WERI-Rb-1 (cell line): Measurements from ENCODE around the gene BCR.

Experiments
- DNase-seq: peaks from one replicate; pipeline ENCODE4 v3.0.0-alpha.2; 2020
- H3K27ac ChIP-seq: fragments of 250-450 bp; sonication (Bioruptor Pico); 2 replicates; pipeline ENCODE4 v1.5.1; 2020; ENCODE audit warnings: mild to moderate bottlenecking, moderate library complexity
- H3K27me3 ChIP-seq: fragments of 250-450 bp; sonication (Bioruptor Pico); 2 replicates; pipeline ENCODE4 v1.5.1; 2021; ENCODE audit warnings: mild to moderate bottlenecking, low read depth, moderate library complexity; ENCODE audit not compliant: insufficient read depth, severe bottlenecking
- H3K36me3 ChIP-seq: fragments of 250-450 bp; sonication (Bioruptor Pico); 2 replicates; pipeline ENCODE4 v1.5.1; 2020; ENCODE audit warnings: mild to moderate bottlenecking, moderate library complexity
- H3K4me3 ChIP-seq: 2 replicates; pipeline ENCODE4 v1.5.1; 2011; ENCODE audit warnings: low read depth, mild to moderate bottlenecking, control low read depth, low read length
- H3K9me3 ChIP-seq: fragments of 250-450 bp; sonication (Bioruptor Pico); 2 replicates; pipeline ENCODE4 v1.5.1; 2021; ENCODE audit warnings: mild to moderate bottlenecking, moderate library complexity; ENCODE audit not compliant: severe bottlenecking
- TF ChIP-seq, protein P1 (sequence below): IDR thresholded peaks from 2 replicates; pipeline ENCODE4 v1.5.1; 2011; ENCODE audit warnings: low read depth, mild to moderate bottlenecking, control low read depth, inconsistent platforms, low read length

The BCR gene

DNA sequence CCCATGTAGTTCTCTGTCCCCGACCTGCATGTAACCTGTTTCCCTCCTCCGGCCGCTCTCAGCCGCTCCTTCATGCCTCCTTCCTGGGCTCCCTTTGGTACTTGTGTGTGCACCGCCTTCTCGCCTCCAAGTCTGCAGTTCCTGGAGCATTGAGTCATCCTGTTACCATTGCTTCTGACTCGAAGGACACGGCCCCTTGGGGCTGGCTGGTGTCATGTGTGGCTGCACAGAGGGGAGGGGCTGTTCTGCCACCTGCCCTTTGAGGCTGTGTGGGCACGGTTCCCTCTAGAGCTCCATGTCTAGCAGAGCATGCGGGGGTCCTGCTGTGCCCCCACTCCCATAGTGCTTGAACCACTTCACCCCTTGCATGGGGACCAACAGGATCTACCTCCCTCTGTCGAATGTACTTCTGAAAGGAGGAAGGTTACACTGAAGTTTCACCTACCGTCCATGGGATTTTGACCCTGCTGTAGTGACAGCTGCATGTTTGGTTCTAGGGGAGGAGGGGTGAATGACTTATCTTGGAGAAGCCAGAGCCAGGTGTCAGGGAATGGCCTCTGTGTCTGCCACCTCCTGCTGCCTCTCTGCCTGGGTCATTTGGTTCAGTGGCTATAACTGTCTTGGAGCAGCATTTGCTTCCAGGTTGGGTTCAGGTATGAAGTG is 39.6 kb downstream of the BCR start:
- H3K27ac ChIP-seq, result no peak overlapping the region
- TF ChIP-seq, protein P1, sequence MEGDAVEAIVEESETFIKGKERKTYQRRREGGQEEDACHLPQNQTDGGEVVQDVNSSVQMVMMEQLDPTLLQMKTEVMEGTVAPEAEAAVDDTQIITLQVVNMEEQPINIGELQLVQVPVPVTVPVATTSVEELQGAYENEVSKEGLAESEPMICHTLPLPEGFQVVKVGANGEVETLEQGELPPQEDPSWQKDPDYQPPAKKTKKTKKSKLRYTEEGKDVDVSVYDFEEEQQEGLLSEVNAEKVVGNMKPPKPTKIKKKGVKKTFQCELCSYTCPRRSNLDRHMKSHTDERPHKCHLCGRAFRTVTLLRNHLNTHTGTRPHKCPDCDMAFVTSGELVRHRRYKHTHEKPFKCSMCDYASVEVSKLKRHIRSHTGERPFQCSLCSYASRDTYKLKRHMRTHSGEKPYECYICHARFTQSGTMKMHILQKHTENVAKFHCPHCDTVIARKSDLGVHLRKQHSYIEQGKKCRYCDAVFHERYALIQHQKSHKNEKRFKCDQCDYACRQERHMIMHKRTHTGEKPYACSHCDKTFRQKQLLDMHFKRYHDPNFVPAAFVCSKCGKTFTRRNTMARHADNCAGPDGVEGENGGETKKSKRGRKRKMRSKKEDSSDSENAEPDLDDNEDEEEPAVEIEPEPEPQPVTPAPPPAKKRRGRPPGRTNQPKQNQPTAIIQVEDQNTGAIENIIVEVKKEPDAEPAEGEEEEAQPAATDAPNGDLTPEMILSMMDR, result no peak
- DNase-seq, result peak; percentile 24

DNA sequence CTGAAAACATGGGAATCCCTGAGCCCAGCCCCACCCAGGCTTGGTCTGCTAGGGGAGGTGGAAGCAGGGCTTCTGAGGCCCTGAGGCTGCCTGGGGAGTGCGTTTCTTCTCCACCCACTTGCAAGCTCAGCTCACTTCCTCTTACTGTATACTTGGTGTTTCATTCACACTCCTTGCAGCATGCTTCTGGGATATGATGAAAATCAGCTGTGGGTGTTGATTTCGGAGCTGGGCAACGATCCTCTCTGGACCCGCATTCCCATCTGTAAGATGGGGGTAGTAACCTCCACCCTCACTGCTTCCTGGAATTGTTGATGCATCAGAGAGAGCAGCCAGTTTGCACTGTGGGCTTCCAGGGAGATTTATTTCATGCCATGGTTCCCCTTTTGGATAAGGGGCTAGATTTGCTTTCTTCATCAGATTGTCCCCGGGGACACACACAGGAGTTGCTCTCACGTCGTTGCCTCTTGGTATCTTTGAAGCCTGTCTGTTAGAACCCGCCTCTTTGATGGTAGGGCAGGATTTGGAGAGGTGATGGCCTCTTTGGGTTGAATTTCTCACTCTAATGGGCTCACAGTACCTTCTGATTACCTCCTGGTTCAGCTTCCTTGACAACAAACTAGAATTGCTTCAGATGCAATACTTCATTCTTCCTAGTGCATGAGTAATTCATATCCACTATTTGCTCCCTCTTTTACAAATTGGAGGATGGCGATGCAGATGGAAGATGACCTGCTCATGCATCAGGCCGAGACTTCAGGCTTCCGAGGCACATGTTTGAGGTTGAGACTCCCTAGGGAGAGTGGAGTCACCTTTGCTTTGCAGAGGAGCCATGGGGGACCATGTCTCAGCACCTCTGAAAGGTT is 40.4 kb downstream of the BCR start:
- peaks cover 5% of the 10 kb centered on the region; the same call in 1 of the 2 replicates for H3K36me3 ChIP-seq
- DNase-seq, result no peak

More for the DNA sequence above, 39.6 kb downstream of the BCR start:
- no peaks in the 10 kb centered on the region for H3K9me3 ChIP-seq
- H3K4me3 ChIP-seq, result no peak overlapping the region
- peaks cover 3% of the 10 kb centered on the region; the same call in 1 of the 2 replicates for H3K36me3 ChIP-seq
- H3K27me3 ChIP-seq, result no peaks in the 10 kb centered on the region

GRCh38 chr22:23221351-23221804 is 41.1 kb downstream of the BCR start:
- H3K27ac ChIP-seq, result no peak overlapping the region
- no peak for DNase-seq

More for the DNA sequence above, 40.4 kb downstream of the BCR start:
- Histone ChIP-seq H3K4me3 (no peak overlapping the region), H3K9me3 (no peaks in the 10 kb centered on the region), H3K27me3 (no peaks in the 10 kb centered on the region), H3K27ac (no peak overlapping the region)
- TF ChIP-seq, protein P1, result no peak

DNA sequence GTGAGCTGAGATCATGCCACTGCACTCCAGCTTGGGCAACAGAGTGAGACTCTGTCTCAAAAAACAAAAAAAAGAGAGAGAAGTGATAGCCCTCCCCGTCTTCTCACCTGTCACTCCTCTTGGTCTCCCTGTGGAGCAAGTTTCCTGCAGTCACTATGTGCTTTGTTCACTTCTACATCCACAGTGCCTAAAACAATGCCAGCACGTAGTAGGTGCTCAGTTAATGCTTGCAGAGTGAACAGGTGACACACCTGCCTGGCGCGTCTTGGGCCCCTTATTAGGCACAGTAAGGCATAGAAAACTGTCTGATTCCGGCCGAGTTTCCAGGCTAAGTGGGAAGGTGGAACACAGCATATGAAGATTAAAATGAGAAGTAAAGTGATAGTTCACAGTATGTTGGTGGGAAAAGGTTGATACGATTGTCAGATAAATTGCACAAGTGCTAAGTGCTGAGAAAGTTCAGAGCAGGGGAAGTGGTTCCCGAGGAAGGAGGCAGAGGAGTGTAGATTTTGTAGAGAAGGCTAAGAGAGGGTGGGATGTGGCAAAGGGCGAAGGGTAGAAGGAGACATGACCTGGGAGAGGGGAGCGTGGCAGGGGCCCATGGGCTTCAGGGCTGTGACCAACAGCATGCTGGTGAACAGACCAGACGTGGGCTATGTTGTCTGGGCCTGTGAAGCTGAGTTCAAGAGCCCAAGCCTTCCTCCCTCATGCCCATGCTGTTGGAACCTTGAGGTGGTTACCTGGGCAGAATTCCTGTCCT is 41.9 kb downstream of the BCR start:
- H3K36me3 ChIP-seq, result peaks cover 5% of the 10 kb centered on the region; the same call in 1 of the 2 replicates
- no peak overlapping the region for H3K4me3 ChIP-seq
- no peaks in the 10 kb centered on the region for H3K9me3 ChIP-seq
- no peaks in the 10 kb centered on the region for H3K27me3 ChIP-seq
- TF ChIP-seq, protein P1, result no peak
- H3K27ac ChIP-seq, result no peak overlapping the region
- no peak for DNase-seq

More at GRCh38 chr22:23221351-23221804, 41.1 kb downstream of the BCR start:
- H3K36me3 ChIP-seq, result peaks cover 5% of the 10 kb centered on the region; the same call in 1 of the 2 replicates
- TF ChIP-seq, protein P1, result no peak
- H3K27me3 ChIP-seq, result no peaks in the 10 kb centered on the region
- H3K4me3 ChIP-seq, result no peak overlapping the region
- no peaks in the 10 kb centered on the region for H3K9me3 ChIP-seq

DNA sequence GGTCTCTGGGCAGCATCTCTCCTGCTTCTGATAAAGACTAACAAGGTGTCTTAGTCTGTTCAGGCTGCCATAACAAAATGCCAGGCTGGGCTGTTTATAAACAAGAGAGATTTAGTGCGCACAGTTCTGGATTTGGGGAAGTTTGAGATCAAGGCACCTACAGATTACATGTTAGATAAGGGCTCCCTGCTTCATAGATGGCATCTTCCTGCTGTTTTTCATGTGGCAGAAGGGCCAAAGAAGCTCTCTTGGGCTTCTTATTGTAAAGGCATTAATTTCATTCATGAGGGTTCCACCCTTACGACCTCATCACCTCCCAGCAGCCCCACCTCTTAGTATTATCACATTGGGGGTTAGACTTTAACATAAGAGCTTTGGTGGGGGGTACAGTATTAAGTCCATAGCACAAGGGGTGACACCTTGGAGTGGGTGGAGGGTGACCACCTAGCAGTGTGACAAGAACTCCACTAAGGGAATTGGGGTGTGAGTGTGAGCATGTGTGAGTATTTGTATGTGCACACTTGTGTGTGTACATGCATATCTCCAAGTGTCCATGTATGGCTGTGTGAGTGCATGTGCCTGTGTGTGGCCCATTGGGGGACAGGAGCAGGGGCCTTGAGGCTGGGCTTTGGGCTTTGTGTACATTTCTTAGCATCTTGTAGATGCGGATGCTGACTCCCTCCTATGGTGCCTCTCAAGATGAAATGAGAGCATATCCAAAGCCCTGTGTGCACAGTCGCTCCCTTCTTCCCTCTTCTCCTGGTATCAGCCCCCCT is 42.7 kb downstream of the BCR start:
- TF ChIP-seq, protein P1, result no peak
- H3K27ac ChIP-seq, result no peak overlapping the region
- H3K27me3 ChIP-seq, result no peaks in the 10 kb centered on the region
- no peak overlapping the region for H3K4me3 ChIP-seq
- peaks cover 1% of the 10 kb centered on the region for H3K9me3 ChIP-seq
- peaks cover 5% of the 10 kb centered on the region; the same call in 1 of the 2 replicates for H3K36me3 ChIP-seq
- DNase-seq, result no peak
